GM06990 (cell line): Measurements from ENCODE around the gene RAP1GAP.

Source experiments
- DNase-seq: peaks from one replicate; pipeline ENCODE4 v3.0.0-alpha.2; 2011; ENCODE audit not compliant: insufficient read length; ENCODE audit errors: extremely low read depth
- H3K27me3 ChIP-seq: replicated peaks from 2 replicates; pipeline ENCODE4 v1.6.0; 2011; ENCODE audit warnings: low read length; ENCODE audit not compliant: control insufficient read depth, insufficient read depth
- H3K36me3 ChIP-seq: 2 replicates; pipeline ENCODE4 v1.5.1; 2011; ENCODE audit warnings: low read length; ENCODE audit not compliant: control insufficient read depth, insufficient read depth
- H3K4me3 ChIP-seq: replicated peaks from 2 replicates; pipeline ENCODE4 v1.5.1; 2011; ENCODE audit warnings: low read depth, mild to moderate bottlenecking, control low read depth, low read length
- CTCF ChIP-seq: IDR thresholded peaks from 2 replicates; pipeline ENCODE4 v1.5.1; 2011; ENCODE audit warnings: low read length, control low read depth, mild to moderate bottlenecking, inconsistent platforms; ENCODE audit not compliant: insufficient read depth, poor library complexity, severe bottlenecking

Gene RAP1GAP

GRCh38 chr1:21666576-21667320 lies 2.4 kb downstream of the RAP1GAP start:
- no peak overlapping the region for H3K4me3 ChIP-seq
- peaks cover 10% of the 10 kb centered on the region for H3K27me3 ChIP-seq

GRCh38 chr1:21665711-21666575 lies 3.2 kb downstream of the RAP1GAP start:
- no peak for TF ChIP-seq CTCF
- Histone ChIP-seq H3K36me3 (no peaks in the 10 kb centered on the region), H3K27me3 (peaks cover 10% of the 10 kb centered on the region), H3K4me3 (no peak overlapping the region)
- DNase-seq: no peak

More at GRCh38 chr1:21666576-21667320, 2.4 kb downstream of the RAP1GAP start:
- DNase-seq: no peak
- H3K36me3 ChIP-seq: no peaks in the 10 kb centered on the region
- no peak for TF ChIP-seq CTCF

- Histone ChIP-seq H3K4me3 (no peak overlapping the region), H3K36me3 (no peaks in the 10 kb centered on the region), H3K27me3 (peaks cover 6% of the 10 kb centered on the region; the same call in 1 of the 2 replicates)
- no peak for TF ChIP-seq CTCF
- no peak for DNase-seq
Measured at GRCh38 chr1:21664806-21665588, 4.2 kb downstream of the RAP1GAP start.

GRCh38 chr1:21663951-21664805 lies 5.0 kb downstream of the RAP1GAP start:
- DNase-seq: no peak
- no peaks in the 10 kb centered on the region for H3K36me3 ChIP-seq
- TF ChIP-seq CTCF: no peak
- peaks cover 4% of the 10 kb centered on the region for H3K27me3 ChIP-seq
- H3K4me3 ChIP-seq: no peak overlapping the region
